GM23338 (cell line): Measurements from ENCODE around the gene INTS3. TPM values are rescaled to one million over a fixed set of nuclear protein-coding genes. Genes with fewer than 3 reads are reported as not detected.

Experiments
- ATAC-seq: fragments of 200-7000 bp; cut with Tn5 transposase; 3 replicates; pipeline ENCODE4 v1.9.1; 2020
- DNase-seq: peaks from one replicate; pipeline ENCODE4 v3.0.0-alpha.2; 2015; ENCODE audit warnings: low spot score
- H2AFZ ChIP-seq: fragments of 200-600 bp; sonication (generic); 2 replicates; pipeline ENCODE4 v1.8.0; 2016; ENCODE audit warnings: antibody characterized with exemption, mild to moderate bottlenecking, moderate library complexity
- H3F3A ChIP-seq: fragments of 200-600 bp; sonication (generic); replicated peaks from 2 replicates; pipeline ENCODE4 v1.8.0; 2017; ENCODE audit warnings: antibody characterized with exemption, mixed run types, low read depth
- H3K27ac ChIP-seq: fragments of 200-600 bp; sonication (generic); 2 replicates; pipeline ENCODE4 v1.6.1; 2016; ENCODE audit warnings: low read depth
- H3K27me3 ChIP-seq: fragments of 200-600 bp; sonication (generic); 2 replicates; pipeline ENCODE4 v1.8.0; 2016; ENCODE audit warnings: mild to moderate bottlenecking, mixed run types, moderate library complexity; ENCODE audit not compliant: insufficient read depth
- H3K36me3 ChIP-seq: fragments of 200-600 bp; sonication (generic); 2 replicates; pipeline ENCODE4 v1.8.0; 2016; ENCODE audit warnings: mild to moderate bottlenecking; ENCODE audit not compliant: insufficient read depth
- H3K4me1 ChIP-seq: fragments of 200-600 bp; sonication (generic); 2 replicates; pipeline ENCODE4 v1.8.0; 2016; ENCODE audit warnings: mild to moderate bottlenecking, moderate library complexity; ENCODE audit not compliant: insufficient read depth
- H3K4me2 ChIP-seq: fragments of 200-600 bp; sonication (generic); 2 replicates; pipeline ENCODE4 v1.7.1; 2017; ENCODE audit warnings: mixed run types
- H3K4me3 ChIP-seq: fragments of 200-600 bp; sonication (generic); 2 replicates; pipeline ENCODE4 v1.6.1; 2016; ENCODE audit warnings: mixed run types
- H3K79me2 ChIP-seq: fragments of 200-600 bp; sonication (generic); replicated peaks from 2 replicates; pipeline ENCODE4 v1.8.0; 2017; ENCODE audit warnings: mild to moderate bottlenecking; ENCODE audit not compliant: insufficient read depth
- H3K9me2 ChIP-seq: fragments of 200-600 bp; sonication (generic); 2 replicates; pipeline ENCODE4 v1.8.0; 2017; ENCODE audit not compliant: insufficient read depth
- H4K20me1 ChIP-seq: fragments of 200-600 bp; sonication (generic); replicated peaks from 2 replicates; pipeline ENCODE4 v1.8.0; 2017; ENCODE audit warnings: mild to moderate bottlenecking; ENCODE audit not compliant: insufficient read depth
- H3K27ac Mint-ChIP-seq: 2 replicates; pipeline ENCODE4 v1.8.0; 2020; ENCODE audit warnings: inconsistent platforms, mild to moderate bottlenecking, moderate library complexity, mixed read lengths
- H3K27me3 Mint-ChIP-seq: 3 replicates; pipeline ENCODE4 v1.8.0; 2022; ENCODE audit warnings: low read depth, mild to moderate bottlenecking, moderate library complexity, mixed read lengths, inconsistent platforms; ENCODE audit not compliant: insufficient read depth, poor library complexity
- H3K36me3 Mint-ChIP-seq: 3 replicates; pipeline ENCODE4 v1.8.0; 2021; ENCODE audit warnings: low read depth, mild to moderate bottlenecking, inconsistent platforms, moderate library complexity, mixed read lengths
- H3K4me1 Mint-ChIP-seq: 3 replicates; pipeline ENCODE4 v1.8.0; 2020; ENCODE audit warnings: mild to moderate bottlenecking, inconsistent platforms, mixed read lengths
- H3K4me3 Mint-ChIP-seq: 3 replicates; pipeline ENCODE4 v1.8.0; 2021; ENCODE audit warnings: moderate library complexity, mild to moderate bottlenecking, inconsistent platforms, mixed read lengths
- H3K9me3 Mint-ChIP-seq: 3 replicates; pipeline ENCODE4 v1.8.0; 2020; ENCODE audit warnings: moderate library complexity, mild to moderate bottlenecking, inconsistent platforms, mixed read lengths
- CREB1 ChIP-seq: fragments of 250-450 bp; sonication (Bioruptor Pico); IDR thresholded peaks from 2 replicates; pipeline ENCODE4 v1.5.0; 2020; ENCODE audit warnings: low read depth, mild to moderate bottlenecking, moderate library complexity
- ETS1 ChIP-seq: IDR thresholded peaks from 2 replicates; pipeline ENCODE4 v1.6.1; 2016; ENCODE audit warnings: antibody characterized with exemption
- EZH2 ChIP-seq: fragments of 200-600 bp; sonication (generic); IDR thresholded peaks from one replicate; pipeline ENCODE4 v1.8.0; 2017; ENCODE audit warnings: antibody characterized with exemption, mild to moderate bottlenecking, low read depth; ENCODE audit not compliant: unreplicated experiment
- NANOG ChIP-seq: IDR thresholded peaks from 2 replicates; pipeline ENCODE4 v1.6.1; 2016; ENCODE audit warnings: antibody characterized with exemption, borderline replicate concordance
- POLR2AphosphoS5 ChIP-seq: IDR thresholded peaks from 2 replicates; pipeline ENCODE4 v1.6.1; 2016; ENCODE audit warnings: antibody characterized with exemption, low read depth
- REST ChIP-seq: IDR thresholded peaks from one replicate; pipeline ENCODE4 v1.6.1; 2018; ENCODE audit warnings: antibody characterized with exemption; ENCODE audit not compliant: unreplicated experiment
- STAT1 ChIP-seq: IDR thresholded peaks from one replicate; pipeline ENCODE4 v1.6.1; 2016; ENCODE audit warnings: antibody characterized with exemption; ENCODE audit not compliant: unreplicated experiment
- ZNF114 ChIP-seq: fragments of 250-450 bp; sonication (Bioruptor Pico); IDR thresholded peaks from 2 replicates; pipeline ENCODE4 v1.5.0; 2020; ENCODE audit warnings: mild to moderate bottlenecking, moderate library complexity
- ZNF331 ChIP-seq: fragments of 250-450 bp; sonication (Bioruptor Pico); IDR thresholded peaks from 2 replicates; pipeline ENCODE4 v1.5.0; 2020; ENCODE audit warnings: low read depth, mild to moderate bottlenecking, moderate library complexity
- ZNF462 ChIP-seq: fragments of 250-450 bp; sonication (Bioruptor Pico); IDR thresholded peaks from 2 replicates; pipeline ENCODE4 v1.5.0; 2020; ENCODE audit warnings: mild to moderate bottlenecking, moderate library complexity
- polyA plus RNA-seq: library from polyadenylated mRNA; unstranded; fragments of >200 nt; fragmentation: Nextera tagmentation; extraction: Ambion mirVana; gene quantifications from 2 replicates; pipeline ENCODE4 v1.2.1, GENCODE V29; 2016
- total RNA-seq: library from RNA; depleted of rRNA; stranded (reverse); fragments of >200 nt; shearing (Covaris generic); gene quantifications from 2 replicates; pipeline ENCODE4 v1.2.3, GENCODE V29; 2014

INTS3 gene
- total and polyA plus RNA-seq, 2 experiments from 2014 or later: 22.7 to 51.3 TPM

GRCh38 chr1:153805886-153806719, 78.3 kb downstream of the INTS3 start (continued):
- TF ChIP-seq ZNF462 (CRISPR knock-in tag): no peak
- TF ChIP-seq POLR2AphosphoS5: no peak
- TF ChIP-seq EZH2: no peak

- Histone ChIP-seq H3F3A (peaks cover 14% of the 10 kb centered on the region; the same call in 1 of the 2 replicates), H3K27ac (no peak overlapping the region), H3K4me1 (no peaks in the 10 kb centered on the region), H3K36me3 (peaks cover 67% of the 10 kb centered on the region), H2AFZ (no peak overlapping the region), H4K20me1 (peaks cover 6% of the 10 kb centered on the region; the same call in 1 of the 2 replicates), H3K27me3 (no peaks in the 10 kb centered on the region), H3K4me3 (no peak overlapping the region), H3K79me2 (no peaks in the 10 kb centered on the region), H3K4me2 (no peak overlapping the region), H3K9me2 (no peaks in the 10 kb centered on the region)
- DNase-seq (no peak), ATAC-seq (no peak)
- Mint-ChIP-seq H3K27me3 (peaks cover 3% of the 10 kb centered on the region), H3K36me3 (peaks cover 59% of the 10 kb centered on the region), H3K27ac (no peak overlapping the region), H3K4me3 (no peak overlapping the region), H3K9me3 (no peaks in the 10 kb centered on the region), H3K4me1 (no peaks in the 10 kb centered on the region)
- TF ChIP-seq EZH2 (no peak), NANOG (no peak), ETS1 (no peak), ZNF331 (CRISPR knock-in tag) (no peak), STAT1 (no peak), CREB1 (CRISPR knock-in tag) (no peak), REST (no peak), ZNF114 (no peak)
These were observed 88.5 kb downstream of the INTS3 start for GRCh38 chr1:153816283-153816889.
